DOHH2 (cell line): ENCODE measurements around the gene IFI27L2.

Experiments used
- H3F3A ChIP-seq: fragments of 200-600 bp; sonication (generic), shearing (Covaris generic); 2 replicates; pipeline ENCODE4 v1.6.0; 2016; ENCODE audit warnings: antibody characterized with exemption, mild to moderate bottlenecking; ENCODE audit not compliant: control insufficient read depth, insufficient read depth
- H3K27ac ChIP-seq: fragments of 200-600 bp; sonication (generic); 2 replicates; pipeline ENCODE4 v1.5.1; 2014; ENCODE audit warnings: low read depth, mild to moderate bottlenecking, low read length, moderate library complexity
- H3K27me3 ChIP-seq: fragments of 200-600 bp; sonication (generic); 2 replicates; pipeline ENCODE4 v1.6.1; 2014; ENCODE audit warnings: mild to moderate bottlenecking, low read length, mixed read lengths; ENCODE audit not compliant: control insufficient read depth
- H3K36me3 ChIP-seq: fragments of 200-600 bp; sonication (generic); 2 replicates; pipeline ENCODE4 v1.6.1; 2014; ENCODE audit warnings: mild to moderate bottlenecking, low read length, moderate library complexity, mixed read lengths; ENCODE audit not compliant: control insufficient read depth
- H3K4me1 ChIP-seq: fragments of 200-600 bp; sonication (generic); 2 replicates; pipeline ENCODE4 v1.6.1; 2014; ENCODE audit warnings: mild to moderate bottlenecking, low read length, mixed read lengths; ENCODE audit not compliant: control insufficient read depth
- H3K4me2 ChIP-seq: fragments of 200-600 bp; sonication (generic); 2 replicates; pipeline ENCODE4 v1.6.0; 2014; ENCODE audit warnings: mild to moderate bottlenecking, low read length, moderate library complexity
- H3K4me3 ChIP-seq: fragments of 200-600 bp; sonication (generic); 2 replicates; pipeline ENCODE4 v1.5.1; 2014; ENCODE audit warnings: mild to moderate bottlenecking, low read length, mixed read lengths
- H3K79me2 ChIP-seq: fragments of 200-600 bp; sonication (generic); 2 replicates; pipeline ENCODE4 v1.6.1; 2014; ENCODE audit warnings: mild to moderate bottlenecking, low read length, mixed read lengths; ENCODE audit not compliant: control insufficient read depth
- H3K9me2 ChIP-seq: fragments of 200-600 bp; sonication (generic); replicated peaks from 2 replicates; pipeline ENCODE4 v1.6.1; 2014; ENCODE audit warnings: mild to moderate bottlenecking, low read length, mixed read lengths; ENCODE audit not compliant: control insufficient read depth
- H3K9me3 ChIP-seq: fragments of 200-600 bp; sonication (generic); 2 replicates; pipeline ENCODE4 v1.6.1; 2014; ENCODE audit warnings: antibody characterized with exemption, low read length, mixed read lengths; ENCODE audit not compliant: control insufficient read depth, insufficient read depth
- H4K20me1 ChIP-seq: fragments of 200-600 bp; sonication (generic); 2 replicates; pipeline ENCODE4 v1.6.0; 2014; ENCODE audit warnings: low read depth, mild to moderate bottlenecking, antibody characterized with exemption, low read length, moderate library complexity; ENCODE audit not compliant: control insufficient read depth, insufficient read depth
- CTCF ChIP-seq: fragments of 200-600 bp; sonication (generic); IDR thresholded peaks from one replicate; pipeline ENCODE4 v1.5.1; 2014; ENCODE audit warnings: antibody characterized with exemption, mild to moderate bottlenecking, low read depth, low read length; ENCODE audit not compliant: poor library complexity, severe bottlenecking
- EZH2phosphoT487 ChIP-seq: fragments of 200-600 bp; sonication (generic); IDR thresholded peaks from 2 replicates; pipeline ENCODE4 v1.6.1; 2017; ENCODE audit warnings: borderline replicate concordance, mild to moderate bottlenecking, antibody characterized with exemption, low read length, moderate library complexity, mixed read lengths

Gene IFI27L2

GRCh38 chr14:94104731-94105130 lies 24.7 kb downstream of the IFI27L2 start:
- H3K4me1 ChIP-seq = no peaks in the 10 kb centered on the region
- no peaks in the 10 kb centered on the region for H3K9me2 ChIP-seq
- H3K27me3 ChIP-seq = no peaks in the 10 kb centered on the region
- no peak for TF ChIP-seq EZH2phosphoT487
- H3K36me3 ChIP-seq = no peaks in the 10 kb centered on the region
- H4K20me1 ChIP-seq = no peaks in the 10 kb centered on the region
- H3F3A ChIP-seq = no peaks in the 10 kb centered on the region
- H3K9me3 ChIP-seq = no peaks in the 10 kb centered on the region
- no peaks in the 10 kb centered on the region for H3K79me2 ChIP-seq
- no peak overlapping the region for H3K4me2 ChIP-seq
- H3K4me3 ChIP-seq = no peak overlapping the region
- H3K27ac ChIP-seq = no peak overlapping the region

- Histone ChIP-seq H3K27me3 (no peaks in the 10 kb centered on the region), H3F3A (no peaks in the 10 kb centered on the region), H3K4me3 (no peak overlapping the region), H3K9me3 (no peaks in the 10 kb centered on the region), H3K4me2 (no peak overlapping the region), H3K27ac (no peak overlapping the region), H3K4me1 (no peaks in the 10 kb centered on the region), H3K79me2 (no peaks in the 10 kb centered on the region), H3K9me2 (no peaks in the 10 kb centered on the region), H3K36me3 (no peaks in the 10 kb centered on the region), H4K20me1 (no peaks in the 10 kb centered on the region)
- TF ChIP-seq CTCF (no peak), EZH2phosphoT487 (no peak)
Observed at GRCh38 chr14:94103554-94104150, 25.8 kb downstream of the IFI27L2 start.

- Histone ChIP-seq H3K9me2 (no peaks in the 10 kb centered on the region), H3K4me3 (no peak overlapping the region), H4K20me1 (no peaks in the 10 kb centered on the region), H3F3A (no peaks in the 10 kb centered on the region), H3K36me3 (no peaks in the 10 kb centered on the region), H3K4me1 (no peaks in the 10 kb centered on the region), H3K27ac (no peak overlapping the region), H3K27me3 (no peaks in the 10 kb centered on the region), H3K79me2 (no peaks in the 10 kb centered on the region), H3K9me3 (no peaks in the 10 kb centered on the region), H3K4me2 (no peak overlapping the region)
- no peak for TF ChIP-seq EZH2phosphoT487
- TF ChIP-seq CTCF = no peak
Observed at GRCh38 chr14:94102768-94103482, 26.5 kb downstream of the IFI27L2 start.

DNA sequence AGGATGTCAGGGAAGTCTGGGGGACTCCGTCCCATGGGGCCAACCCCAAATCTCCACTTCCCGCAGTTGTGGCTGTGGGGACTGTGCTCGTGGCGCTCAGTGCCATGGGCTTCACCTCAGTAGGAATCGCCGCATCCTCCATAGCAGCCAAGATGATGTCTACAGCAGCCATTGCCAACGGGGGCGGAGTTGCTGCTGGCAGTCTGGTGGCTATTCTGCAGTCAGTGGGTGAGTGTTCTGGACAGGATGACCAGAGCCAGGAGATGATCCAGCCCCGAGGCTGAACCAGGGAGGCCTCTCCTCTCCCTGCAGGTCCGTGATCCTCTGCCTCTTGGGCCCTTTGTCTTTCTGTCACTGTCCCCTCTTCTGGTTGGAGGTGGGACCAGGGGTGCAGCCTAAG lies 27.7 kb downstream of the IFI27L2 start:
- H4K20me1 ChIP-seq = no peaks in the 10 kb centered on the region
- H3F3A ChIP-seq = no peaks in the 10 kb centered on the region
- no peak overlapping the region for H3K4me2 ChIP-seq
- TF ChIP-seq CTCF (no peak), EZH2phosphoT487 (no peak)
- H3K79me2 ChIP-seq = no peaks in the 10 kb centered on the region
- no peaks in the 10 kb centered on the region for H3K27me3 ChIP-seq
- no peaks in the 10 kb centered on the region for H3K9me2 ChIP-seq
- H3K27ac ChIP-seq = no peak overlapping the region
- H3K4me1 ChIP-seq = no peaks in the 10 kb centered on the region
- H3K4me3 ChIP-seq = no peak overlapping the region
- no peaks in the 10 kb centered on the region for H3K9me3 ChIP-seq
- no peaks in the 10 kb centered on the region for H3K36me3 ChIP-seq
